WTC11 (cell line): Measurements from ENCODE around the gene H2AZ2. TPM values are rescaled to one million over a fixed set of nuclear protein-coding genes. Genes with fewer than 3 reads are reported as not detected.

ENCODE experiments used
- ATAC-seq: fragments of 200-7000 bp; cut with Tn5 transposase; 2 replicates; pipeline ENCODE4 v1.10.0; 2021; ENCODE audit warnings: mild to moderate bottlenecking, moderate library complexity
- CTCF ChIA-PET: fragments of 300-600 bp; sonication (Branson Sonifier 250); formaldehyde crosslinking; loops from one replicate; lab custom pipeline; 2021; ENCODE audit warnings: antibody characterized with exemption; lab: Charles Lee
- POLR2A ChIA-PET: fragments of 350-600 bp; sonication (Branson Sonifier 250); formaldehyde crosslinking; loops from one replicate; lab custom pipeline; 2021; ENCODE audit warnings: antibody characterized with exemption; lab: Charles Lee
- DNase-seq: peaks from one replicate; pipeline ENCODE4 v3.0.0; 2021; ENCODE audit warnings: low spot score
- H3K27ac Mint-ChIP-seq: 2 replicates; pipeline ENCODE4 v1.8.0; 2021; ENCODE audit warnings: mixed read lengths
- H3K27me3 Mint-ChIP-seq: 2 replicates; pipeline ENCODE4 v1.8.0; 2021; ENCODE audit warnings: low read depth, mild to moderate bottlenecking, moderate library complexity, mixed read lengths
- H3K36me3 Mint-ChIP-seq: 2 replicates; pipeline ENCODE4 v1.8.0; 2021; ENCODE audit warnings: mixed read lengths
- H3K4me1 Mint-ChIP-seq: 2 replicates; pipeline ENCODE4 v1.8.0; 2022; ENCODE audit warnings: mixed read lengths
- H3K4me3 Mint-ChIP-seq: 2 replicates; pipeline ENCODE4 v1.8.0; 2021; ENCODE audit warnings: mild to moderate bottlenecking, moderate library complexity, mixed read lengths
- H3K9me3 Mint-ChIP-seq: 2 replicates; pipeline ENCODE4 v1.8.0; 2021; ENCODE audit warnings: mixed read lengths
- CREM ChIP-seq: sonication (generic); formaldehyde crosslinking; IDR thresholded peaks from 2 replicates; pipeline ENCODE4 v1.8.1; 2022; ENCODE audit warnings: mild to moderate bottlenecking, missing genetic modification reagents, moderate library complexity
- E2F5 ChIP-seq: sonication (generic); formaldehyde crosslinking; IDR thresholded peaks from 2 replicates; pipeline ENCODE4 v1.8.1; 2022; ENCODE audit warnings: mild to moderate bottlenecking, moderate library complexity, missing genetic modification reagents
- HMGA2 ChIP-seq: fragments of 250-450 bp; sonication (Bioruptor Pico); IDR thresholded peaks from 2 replicates; pipeline ENCODE4 v1.4.0; 2021; ENCODE audit warnings: mild to moderate bottlenecking, moderate library complexity
- KAT7 ChIP-seq: sonication (generic); formaldehyde crosslinking; IDR thresholded peaks from 2 replicates; pipeline ENCODE4 v1.8.1; 2023; ENCODE audit warnings: missing genetic modification reagents, mild to moderate bottlenecking, borderline replicate concordance
- MYBL2 ChIP-seq: sonication (generic); formaldehyde crosslinking; IDR thresholded peaks from 2 replicates; pipeline ENCODE4 v1.8.1; 2023; ENCODE audit warnings: mild to moderate bottlenecking, moderate library complexity, missing genetic modification reagents
- OVOL2 ChIP-seq: fragments of 250-450 bp; sonication (Bioruptor Pico); IDR thresholded peaks from 2 replicates; pipeline ENCODE4 v1.9.0; 2021; ENCODE audit warnings: mild to moderate bottlenecking, borderline replicate concordance
- PREB ChIP-seq: sonication (generic); formaldehyde crosslinking; IDR thresholded peaks from 2 replicates; pipeline ENCODE4 v1.8.1; 2022; ENCODE audit warnings: mild to moderate bottlenecking, missing genetic modification reagents, moderate library complexity, borderline replicate concordance
- SMAD3 ChIP-seq: sonication (generic); formaldehyde crosslinking; IDR thresholded peaks from 2 replicates; pipeline ENCODE4 v1.8.0; 2022; ENCODE audit warnings: missing genetic modification reagents, mild to moderate bottlenecking, borderline replicate concordance
- TCF7 ChIP-seq: sonication (generic); formaldehyde crosslinking; IDR thresholded peaks from 2 replicates; pipeline ENCODE4 v1.8.0; 2022; ENCODE audit warnings: mild to moderate bottlenecking, low read depth, missing genetic modification reagents, moderate library complexity
- USF2 ChIP-seq: sonication (generic); formaldehyde crosslinking; IDR thresholded peaks from 2 replicates; pipeline ENCODE4 v1.8.1; 2023; ENCODE audit warnings: mild to moderate bottlenecking, missing genetic modification reagents, moderate library complexity
- ZBTB43 ChIP-seq: sonication (generic); formaldehyde crosslinking; IDR thresholded peaks from 2 replicates; pipeline ENCODE4 v1.8.1; 2023; ENCODE audit warnings: mild to moderate bottlenecking, missing genetic modification reagents
- ZMAT4 ChIP-seq: fragments of 250-450 bp; sonication (Bioruptor Pico); IDR thresholded peaks from 2 replicates; pipeline ENCODE4 v1.9.0; 2021; ENCODE audit warnings: mild to moderate bottlenecking
- ZNF281 ChIP-seq: sonication (generic); formaldehyde crosslinking; IDR thresholded peaks from 2 replicates; pipeline ENCODE4 v1.8.0; 2023; ENCODE audit warnings: mild to moderate bottlenecking, missing genetic modification reagents
- ZNF416 ChIP-seq: fragments of 250-450 bp; sonication (Bioruptor Pico); IDR thresholded peaks from 2 replicates; pipeline ENCODE4 v1.9.0; 2021; ENCODE audit warnings: mild to moderate bottlenecking, inconsistent platforms
- ZNF532 ChIP-seq: fragments of 250-450 bp; sonication (Bioruptor Pico); IDR thresholded peaks from 2 replicates; pipeline ENCODE4 v1.9.0; 2021; ENCODE audit warnings: mild to moderate bottlenecking, borderline replicate concordance
- total RNA-seq: library from RNA; stranded (reverse); gene quantifications from 3 replicates; pipeline ENCODE4 v1.2.3, GENCODE V29; 2021

Gene H2AZ2
- total RNA-seq, 1 experiment from 2014 or later, result 178 TPM

- Mint-ChIP-seq H3K27ac (no peak overlapping the region), H3K36me3 (peaks cover 15% of the 10 kb centered on the region), H3K9me3 (no peaks in the 10 kb centered on the region), H3K4me1 (peaks cover 41% of the 10 kb centered on the region), H3K27me3 (no peaks in the 10 kb centered on the region), H3K4me3 (peak overlapping the region; percentile 90)
- TF ChIP-seq SMAD3 (no peak), ZMAT4 (CRISPR knock-in tag) (no peak), OVOL2 (CRISPR knock-in tag) (no peak), MYBL2 (CRISPR knock-in tag) (no peak), ZBTB43 (CRISPR knock-in tag) (no peak), USF2 (no peak), TCF7 (CRISPR knock-in tag) (no peak), CREM (CRISPR knock-in tag) (no peak), ZNF532 (CRISPR knock-in tag) (no peak), HMGA2 (no peak), KAT7 (CRISPR knock-in tag) (no peak), ZNF281 (CRISPR knock-in tag) (no peak), E2F5 (no peak), ZNF416 (CRISPR knock-in tag) (no peak), PREB (no peak)
- POLR2A ChIA-PET, result interaction anchor here (1.3 kb wide), 1 partner anchor 120 kb away, joined by 3 read pairs; no protein-coding TSS in a partner anchor
- CTCF ChIA-PET, result interaction anchor here (0.8 to 2.1 kb wide), 4 partner anchors 24 to 347 kb away, joined by 3 to 13 read pairs (median 4); no protein-coding TSS in a partner anchor
- no peak for DNase-seq
- ATAC-seq, result no peak
These were observed 33.2 kb upstream of the H2AZ2 start for GRCh38 chr7:44881066-44881600.
